Upper lobe of left lung (tissue), 6 donors: ENCODE measurements around the gene NENF. TPM values are rescaled to one million over a fixed set of nuclear protein-coding genes. Genes with fewer than 3 reads are reported as not detected.

Experiments
- ATAC-seq, 2 donors: fragments of 200-7000 bp; cut with Tn5 transposase; one replicate each; pipeline ENCODE4 v1.9.1; 2022; ENCODE audit warnings: mild to moderate bottlenecking in 2 of 2, moderate library complexity in 2 of 2; ENCODE audit not compliant: low FRiP score in 2 of 2
- DNase-seq, 2 donors: peaks; one replicate each; pipeline ENCODE4 v3.0.0-alpha.2; 2019 to 2020
- H3K27ac ChIP-seq, 4 donors: fragments of 200-600 bp; sonication (generic); one replicate each; pipeline ENCODE4 v1.5.1; 2016 to 2019
- H3K27me3 ChIP-seq, 4 donors: fragments of 200-600 bp; sonication (generic); one replicate each; pipeline ENCODE4 v1.5.1; 2017 to 2019
- H3K36me3 ChIP-seq, 4 donors: fragments of 200-600 bp; sonication (generic); one replicate each; pipeline ENCODE4 v1.5.1; 2016 to 2019
- H3K4me1 ChIP-seq, 4 donors: fragments of 200-600 bp; sonication (generic); one replicate each; pipeline ENCODE4 v1.5.1; 2018 to 2019
- H3K4me3 ChIP-seq, 4 donors: fragments of 200-600 bp; sonication (generic); one replicate each; pipeline ENCODE4 v1.5.1; 2017 to 2019; ENCODE audit warnings: mild to moderate bottlenecking in 2 of 4, moderate library complexity in 1 of 4
- H3K9me3 ChIP-seq, 4 donors: fragments of 200-600 bp; sonication (generic); one replicate each; pipeline ENCODE4 v1.5.1; 2018 to 2019
- EP300 ChIP-seq, 4 donors: sonication (generic); formaldehyde crosslinking; IDR thresholded peaks; one replicate each; pipeline ENCODE4 v1.5.1; 2017; ENCODE audit warnings: antibody characterized with exemption in 4 of 4, control low read depth in 2 of 4
- POLR2A ChIP-seq, 4 donors: fragments of 450-650 bp; IDR thresholded peaks; one replicate each; pipeline ENCODE4 v1.5.1; 2016 to 2017; ENCODE audit warnings: antibody characterized with exemption in 4 of 4, mild to moderate bottlenecking in 2 of 4
- POLR2AphosphoS5 ChIP-seq, 2 donors: sonication (generic); formaldehyde crosslinking; IDR thresholded peaks; one replicate each; pipeline ENCODE4 v1.5.1; 2017; ENCODE audit warnings: antibody characterized with exemption in 2 of 2
- WGBS, 2 donors: methylation state at CpG; one replicate each; pipeline ENCODE4 v1.1.5; 2017 to 2018; 5-methylcytosine and 5-hydroxymethylcytosine counted together
- total RNA-seq, 6 donors: library from RNA; depleted of rRNA in 4 of 6; stranded (reverse); fragments of >200 nt in 4 of 6; gene quantifications; one replicate each; pipeline versions ENCODE4 v1.1.0 to v1.2.1, GENCODE V29; 2016 to 2021
- TF ChIP-seq, protein P1 (sequence below), 6 experiments: fragments of 450-650 bp in 4 of 6; fragments of 200-600 bp in 2 of 6; sonication (generic) in 2 of 6; IDR thresholded peaks; one replicate each; pipeline ENCODE4 v1.5.1; 2016 to 2019; ENCODE audit warnings: antibody characterized with exemption in 6 of 6
- donor health status: DM: no; HTN: no; CAD: no; lungs with moderate emphysema.
- donor health status: DM: no; HTN: yes; CAD: no; lungs with severe emphysema.

The NENF gene
- total RNA-seq, 6 donors from 2014 or later = 21.0 to 67.5 (median 50.1) TPM

DNA sequence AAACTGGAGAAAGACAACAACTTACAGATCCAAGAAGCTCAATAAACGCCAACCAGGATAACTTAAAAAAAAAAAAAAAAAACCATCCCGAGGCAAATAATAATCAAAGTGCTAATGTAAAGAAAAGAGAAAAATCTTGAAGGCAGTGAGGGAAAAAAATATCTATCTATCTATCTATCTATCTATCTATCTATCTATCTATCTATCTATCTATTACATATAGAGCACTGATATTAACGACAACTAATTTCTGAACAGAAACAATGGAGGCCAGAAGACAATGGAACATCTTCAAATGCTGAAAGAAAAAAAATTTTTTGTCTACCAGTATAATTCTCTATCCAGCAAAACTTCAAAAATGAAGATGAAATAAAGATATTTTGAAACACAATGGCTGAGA is 36.1 kb upstream of the NENF start:
- 89 to 97% methylated on average over 3 of the region's 3 CpGs for WGBS, 2 donors
- Histone ChIP-seq H3K36me3 (no peaks in the 10 kb centered on the region), H3K27ac (no peak overlapping the region), H3K4me1 (no peaks in the 10 kb centered on the region), H3K27me3 (no peaks in the 10 kb centered on the region), H3K9me3 (peaks cover 0 to 17% (median 5%) of the 10 kb centered on the region in 4 donors), H3K4me3 (no peak overlapping the region)
- no peak for TF ChIP-seq POLR2A (IDR thresholded peaks at IDR 0.05)
- TF ChIP-seq, protein P1, sequence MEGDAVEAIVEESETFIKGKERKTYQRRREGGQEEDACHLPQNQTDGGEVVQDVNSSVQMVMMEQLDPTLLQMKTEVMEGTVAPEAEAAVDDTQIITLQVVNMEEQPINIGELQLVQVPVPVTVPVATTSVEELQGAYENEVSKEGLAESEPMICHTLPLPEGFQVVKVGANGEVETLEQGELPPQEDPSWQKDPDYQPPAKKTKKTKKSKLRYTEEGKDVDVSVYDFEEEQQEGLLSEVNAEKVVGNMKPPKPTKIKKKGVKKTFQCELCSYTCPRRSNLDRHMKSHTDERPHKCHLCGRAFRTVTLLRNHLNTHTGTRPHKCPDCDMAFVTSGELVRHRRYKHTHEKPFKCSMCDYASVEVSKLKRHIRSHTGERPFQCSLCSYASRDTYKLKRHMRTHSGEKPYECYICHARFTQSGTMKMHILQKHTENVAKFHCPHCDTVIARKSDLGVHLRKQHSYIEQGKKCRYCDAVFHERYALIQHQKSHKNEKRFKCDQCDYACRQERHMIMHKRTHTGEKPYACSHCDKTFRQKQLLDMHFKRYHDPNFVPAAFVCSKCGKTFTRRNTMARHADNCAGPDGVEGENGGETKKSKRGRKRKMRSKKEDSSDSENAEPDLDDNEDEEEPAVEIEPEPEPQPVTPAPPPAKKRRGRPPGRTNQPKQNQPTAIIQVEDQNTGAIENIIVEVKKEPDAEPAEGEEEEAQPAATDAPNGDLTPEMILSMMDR (IDR thresholded peaks at IDR 0.05) = no peak
- no peak for TF ChIP-seq POLR2AphosphoS5 (IDR thresholded peaks at IDR 0.05)
- TF ChIP-seq EP300 (IDR thresholded peaks at IDR 0.05) = no peak
- ATAC-seq = no peak
- no peak for DNase-seq

DNA sequence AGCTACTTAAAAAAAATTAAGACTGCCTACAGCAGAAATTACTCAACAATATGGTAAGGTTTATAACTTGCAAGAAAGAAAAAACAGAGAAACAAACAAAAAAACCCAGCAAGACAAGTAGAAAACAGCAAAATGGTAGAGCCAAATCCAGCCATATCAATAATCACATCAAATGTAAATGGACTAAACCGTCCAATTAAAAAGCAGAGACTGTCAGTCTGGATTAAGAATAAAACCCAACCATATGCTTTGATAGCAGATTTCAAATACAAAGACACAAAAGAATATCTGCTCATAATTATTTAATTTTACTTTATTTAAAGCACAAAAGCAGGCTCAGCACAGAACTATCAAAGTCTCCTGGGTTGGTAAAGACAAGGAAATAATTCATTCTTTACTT is 35.5 kb upstream of the NENF start:
- no peak for TF ChIP-seq EP300 (IDR thresholded peaks at IDR 0.05)
- TF ChIP-seq POLR2AphosphoS5 (IDR thresholded peaks at IDR 0.05) = no peak
- TF ChIP-seq, protein P1 (IDR thresholded peaks at IDR 0.05) = no peak
- no peak for TF ChIP-seq POLR2A (IDR thresholded peaks at IDR 0.05)
- no peak overlapping the region for H3K4me3 ChIP-seq
- no peak overlapping the region for H3K27ac ChIP-seq
- H3K9me3 ChIP-seq = peaks cover 0 to 17% (median 5%) of the 10 kb centered on the region in 4 donors
- H3K36me3 ChIP-seq = no peaks in the 10 kb centered on the region
- WGBS, 2 donors = 94 to 100% methylated on average over 1 of the region's 1 CpG
- no peak for DNase-seq
- ATAC-seq = no peak
- H3K4me1 ChIP-seq = no peaks in the 10 kb centered on the region
- H3K27me3 ChIP-seq = no peaks in the 10 kb centered on the region

DNA sequence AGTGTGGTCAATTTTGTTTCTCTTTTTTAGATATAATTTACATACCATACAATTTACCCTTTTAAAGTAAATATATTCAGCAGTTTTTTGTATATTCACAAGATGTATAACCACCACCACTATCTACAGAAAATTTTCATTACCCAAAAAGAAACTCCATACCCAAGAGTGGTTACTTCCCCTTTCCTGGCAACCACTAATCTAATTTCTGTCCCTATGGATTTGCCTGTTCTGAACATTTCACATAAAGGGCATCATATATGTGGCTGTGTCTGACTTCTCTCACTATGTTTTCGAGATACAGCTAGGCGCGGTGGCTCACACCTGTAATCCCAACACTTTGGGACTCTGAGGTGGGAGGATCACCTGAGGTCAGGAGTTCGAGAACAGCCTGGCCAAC is 31.7 kb upstream of the NENF start:
- 98 to 100% methylated on average over 4 of the region's 4 CpGs for WGBS, 2 donors
- no peak for DNase-seq
- Histone ChIP-seq H3K9me3 (peaks cover 0 to 16% (median 4%) of the 10 kb centered on the region in 4 donors), H3K27me3 (no peaks in the 10 kb centered on the region), H3K36me3 (no peaks in the 10 kb centered on the region), H3K4me1 (no peaks in the 10 kb centered on the region), H3K27ac (no peak overlapping the region), H3K4me3 (no peak overlapping the region)
- TF ChIP-seq EP300 (IDR thresholded peaks at IDR 0.05) (no peak), POLR2AphosphoS5 (IDR thresholded peaks at IDR 0.05) (no peak), POLR2A (IDR thresholded peaks at IDR 0.05) (no peak)
- TF ChIP-seq, protein P1 (IDR thresholded peaks at IDR 0.05) = no peak
- ATAC-seq = no peak

DNA sequence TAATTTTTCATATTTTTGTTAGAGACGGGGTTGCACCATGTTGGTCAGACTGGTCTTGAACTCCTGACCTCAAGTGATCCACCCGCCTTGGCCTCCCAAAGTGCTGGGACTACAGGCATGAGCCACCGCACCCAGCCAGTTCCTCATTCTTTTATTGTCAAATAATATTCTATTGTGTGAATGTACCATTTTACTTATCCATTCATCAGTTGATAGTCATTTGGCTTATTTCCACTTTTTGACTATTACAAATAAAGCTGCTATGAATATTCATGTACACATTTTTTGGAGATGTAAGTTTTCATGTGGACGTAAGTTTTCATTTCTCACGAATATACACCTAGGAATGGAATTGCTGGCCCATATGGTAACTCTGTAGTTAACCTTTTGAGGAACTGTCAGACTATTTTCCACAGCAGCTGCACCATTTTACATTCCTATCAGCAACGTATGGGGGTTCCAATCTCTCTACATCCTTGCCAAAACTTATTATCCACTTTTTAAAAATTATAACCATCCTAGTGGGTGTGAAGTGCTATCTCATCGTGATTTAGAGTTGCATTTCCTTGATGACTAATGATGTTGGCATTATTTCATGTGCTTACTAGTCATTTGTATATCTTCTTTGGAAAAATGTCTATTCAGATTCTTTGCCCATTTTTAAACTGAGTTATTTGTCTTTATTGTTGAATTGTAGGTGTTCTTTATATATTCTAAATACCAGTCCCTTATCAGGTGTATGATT is 30.7 kb upstream of the NENF start:
- Histone ChIP-seq H3K9me3 (peaks cover 0 to 8% (median 0%) of the 10 kb centered on the region in 4 donors), H3K27me3 (no peaks in the 10 kb centered on the region), H3K4me3 (no peak overlapping the region), H3K36me3 (peaks cover 0 to 9% (median 6%) of the 10 kb centered on the region in 4 donors), H3K4me1 (no peaks in the 10 kb centered on the region), H3K27ac (no peak overlapping the region)
- DNase-seq (no peak), ATAC-seq (no peak)
- TF ChIP-seq, protein P1 (IDR thresholded peaks at IDR 0.05) = no peak
- TF ChIP-seq POLR2AphosphoS5 (IDR thresholded peaks at IDR 0.05) (no peak), POLR2A (IDR thresholded peaks at IDR 0.05) (no peak), EP300 (IDR thresholded peaks at IDR 0.05) (no peak)
- 81% methylated on average over 7 of the region's 7 CpGs for WGBS, 2 donors
